Fibroblast of lung (primary cell): ENCODE measurements around the gene TRIP13. TPM values are rescaled to one million over a fixed set of nuclear protein-coding genes. Genes with fewer than 3 reads are reported as not detected.

Experiments used
- DNase-seq, 2 donors: peaks; one replicate each; pipeline versions ENCODE4 v3.0.0 to v3.0.0-alpha.2; 2010; ENCODE audit warnings: low read depth in 2 of 2
- H2AFZ ChIP-seq: 2 replicates; pipeline ENCODE4 v1.5.1; 2012; ENCODE audit warnings: low read length, control low read depth, inconsistent platforms
- H3K27ac ChIP-seq: 2 replicates; pipeline ENCODE4 v1.5.1; 2011; ENCODE audit warnings: low read length, control low read depth; ENCODE audit not compliant: insufficient read depth
- H3K27me3 ChIP-seq: 2 replicates; pipeline ENCODE4 v1.5.1; 2011; ENCODE audit warnings: mild to moderate bottlenecking, low read length; ENCODE audit not compliant: control insufficient read depth, insufficient read depth
- H3K36me3 ChIP-seq: 2 replicates; pipeline ENCODE4 v1.5.1; 2011; ENCODE audit warnings: low read length; ENCODE audit not compliant: control insufficient read depth, insufficient read depth
- H3K4me1 ChIP-seq: 2 replicates; pipeline ENCODE4 v1.5.1; 2011; ENCODE audit warnings: low read length; ENCODE audit not compliant: control insufficient read depth, insufficient read depth; ENCODE audit errors: extremely low read depth
- H3K4me2 ChIP-seq: 2 replicates; pipeline ENCODE4 v1.5.1; 2011; ENCODE audit warnings: low read length, control low read depth; ENCODE audit not compliant: insufficient read depth; ENCODE audit errors: extremely low read depth
- H3K4me3 ChIP-seq, 4 experiments: fragments of 200-600 bp in 1 of 4; sonication (generic) in 1 of 4; replicated peaks in 1 of 4; 2 replicates each; pipeline ENCODE4 v1.5.1; 2011 to 2016; ENCODE audit warnings: low read length in 4 of 4, low read depth in 3 of 4, mild to moderate bottlenecking in 3 of 4, control low read depth in 2 of 4, inconsistent platforms in 1 of 4, mixed read lengths in 1 of 4; ENCODE audit not compliant: insufficient read depth in 1 of 4; ENCODE audit errors: control extremely low read depth in 1 of 4
- H3K79me2 ChIP-seq: 2 replicates; pipeline ENCODE4 v1.5.1; 2012; ENCODE audit warnings: mild to moderate bottlenecking, low read length, inconsistent platforms; ENCODE audit not compliant: control insufficient read depth, insufficient read depth
- H3K9ac ChIP-seq: 2 replicates; pipeline ENCODE4 v1.5.1; 2011; ENCODE audit warnings: mild to moderate bottlenecking, low read length, control low read depth; ENCODE audit not compliant: insufficient read depth
- H3K9me3 ChIP-seq: 2 replicates; pipeline ENCODE4 v1.5.1; 2012; ENCODE audit warnings: low read depth, low read length; ENCODE audit not compliant: control insufficient read depth, insufficient read depth
- H4K20me1 ChIP-seq: 2 replicates; pipeline ENCODE4 v1.5.1; 2011; ENCODE audit warnings: low read length; ENCODE audit not compliant: control insufficient read depth, insufficient read depth; ENCODE audit errors: extremely low read depth
- EZH2 ChIP-seq: IDR thresholded peaks from 2 replicates; pipeline ENCODE4 v1.5.1; 2012; ENCODE audit warnings: low read length, control low read depth, mild to moderate bottlenecking; ENCODE audit errors: missing control alignments
- polyA plus RNA-seq, 2 donors: library from polyadenylated mRNA; depleted of rRNA in 1 of 2; stranded (reverse) in 1 of 2; unstranded in 1 of 2; fragments of >200 nt; gene quantifications; 2 replicates each; pipeline ENCODE4 v1.2.1, GENCODE V29; 2011 to 2012; ENCODE audit warnings: missing spikeins in 1 of 2
- total RNA-seq: library from RNA; depleted of rRNA; stranded (reverse); fragments of >200 nt; gene quantifications from 2 replicates; pipeline ENCODE4 v1.2.1, GENCODE V29; 2014
- TF ChIP-seq, protein P1 (sequence below), 2 donors: IDR thresholded peaks in 1 of 2; conservative IDR thresholded peaks in 1 of 2; 1 replicate in 1 of 2; 2 replicates in 1 of 2; pipeline ENCODE4 v1.5.1; 2011 to 2012; ENCODE audit warnings: low read length in 2 of 2, control low read depth in 1 of 2, inconsistent platforms in 1 of 2, low read depth in 1 of 2, mild to moderate bottlenecking in 1 of 2

The TRIP13 gene
- total and polyA plus RNA-seq, 2 donors (not counting 1 experiment from before 2014, with no cell fraction given) = 7.4 to 11.7 TPM

- no peak overlapping the region for H3K27ac ChIP-seq
- H2AFZ ChIP-seq = no peak overlapping the region
- TF ChIP-seq, protein P1, sequence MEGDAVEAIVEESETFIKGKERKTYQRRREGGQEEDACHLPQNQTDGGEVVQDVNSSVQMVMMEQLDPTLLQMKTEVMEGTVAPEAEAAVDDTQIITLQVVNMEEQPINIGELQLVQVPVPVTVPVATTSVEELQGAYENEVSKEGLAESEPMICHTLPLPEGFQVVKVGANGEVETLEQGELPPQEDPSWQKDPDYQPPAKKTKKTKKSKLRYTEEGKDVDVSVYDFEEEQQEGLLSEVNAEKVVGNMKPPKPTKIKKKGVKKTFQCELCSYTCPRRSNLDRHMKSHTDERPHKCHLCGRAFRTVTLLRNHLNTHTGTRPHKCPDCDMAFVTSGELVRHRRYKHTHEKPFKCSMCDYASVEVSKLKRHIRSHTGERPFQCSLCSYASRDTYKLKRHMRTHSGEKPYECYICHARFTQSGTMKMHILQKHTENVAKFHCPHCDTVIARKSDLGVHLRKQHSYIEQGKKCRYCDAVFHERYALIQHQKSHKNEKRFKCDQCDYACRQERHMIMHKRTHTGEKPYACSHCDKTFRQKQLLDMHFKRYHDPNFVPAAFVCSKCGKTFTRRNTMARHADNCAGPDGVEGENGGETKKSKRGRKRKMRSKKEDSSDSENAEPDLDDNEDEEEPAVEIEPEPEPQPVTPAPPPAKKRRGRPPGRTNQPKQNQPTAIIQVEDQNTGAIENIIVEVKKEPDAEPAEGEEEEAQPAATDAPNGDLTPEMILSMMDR (conservative IDR thresholded peaks at IDR 0.05 in 1 of 2, IDR thresholded peaks at IDR 0.05 in 1 of 2; ENCODE audit: low read depth in 1 of 2, low read length in 2 of 2) = no peak
- no peak for TF ChIP-seq EZH2
- H3K79me2 ChIP-seq = peaks cover 40% of the 10 kb centered on the region
- H3K9ac ChIP-seq = no peak overlapping the region
- H3K9me3 ChIP-seq = no peaks in the 10 kb centered on the region
- DNase-seq = no peak
- H3K4me2 ChIP-seq = no peak overlapping the region
- H3K27me3 ChIP-seq = no peaks in the 10 kb centered on the region
- H4K20me1 ChIP-seq = no peaks in the 10 kb centered on the region
- peaks cover 49% of the 10 kb centered on the region for H3K36me3 ChIP-seq
- H3K4me3 ChIP-seq = no peak overlapping the region
- no peaks in the 10 kb centered on the region for H3K4me1 ChIP-seq
Measured at GRCh38 chr5:880816-881550, 11.7 kb upstream of the TRIP13 start.

- H3K27ac ChIP-seq = no peak overlapping the region
- no peaks in the 10 kb centered on the region for H4K20me1 ChIP-seq
- no peak overlapping the region for H3K4me3 ChIP-seq
- H3K9me3 ChIP-seq = no peaks in the 10 kb centered on the region
- no peak overlapping the region for H3K4me2 ChIP-seq
- no peak overlapping the region for H3K9ac ChIP-seq
- TF ChIP-seq, protein P1 (conservative IDR thresholded peaks at IDR 0.05 in 1 of 2, IDR thresholded peaks at IDR 0.05 in 1 of 2; ENCODE audit: low read depth in 1 of 2, low read length in 2 of 2) = no peak
- no peak for TF ChIP-seq EZH2
- no peaks in the 10 kb centered on the region for H3K4me1 ChIP-seq
- H2AFZ ChIP-seq = no peak overlapping the region
- peaks cover 40% of the 10 kb centered on the region for H3K79me2 ChIP-seq
- no peak for DNase-seq
- H3K27me3 ChIP-seq = no peaks in the 10 kb centered on the region
- peaks cover 53% of the 10 kb centered on the region for H3K36me3 ChIP-seq
Measured at GRCh38 chr5:881551-881935, 11.1 kb upstream of the TRIP13 start.

DNA sequence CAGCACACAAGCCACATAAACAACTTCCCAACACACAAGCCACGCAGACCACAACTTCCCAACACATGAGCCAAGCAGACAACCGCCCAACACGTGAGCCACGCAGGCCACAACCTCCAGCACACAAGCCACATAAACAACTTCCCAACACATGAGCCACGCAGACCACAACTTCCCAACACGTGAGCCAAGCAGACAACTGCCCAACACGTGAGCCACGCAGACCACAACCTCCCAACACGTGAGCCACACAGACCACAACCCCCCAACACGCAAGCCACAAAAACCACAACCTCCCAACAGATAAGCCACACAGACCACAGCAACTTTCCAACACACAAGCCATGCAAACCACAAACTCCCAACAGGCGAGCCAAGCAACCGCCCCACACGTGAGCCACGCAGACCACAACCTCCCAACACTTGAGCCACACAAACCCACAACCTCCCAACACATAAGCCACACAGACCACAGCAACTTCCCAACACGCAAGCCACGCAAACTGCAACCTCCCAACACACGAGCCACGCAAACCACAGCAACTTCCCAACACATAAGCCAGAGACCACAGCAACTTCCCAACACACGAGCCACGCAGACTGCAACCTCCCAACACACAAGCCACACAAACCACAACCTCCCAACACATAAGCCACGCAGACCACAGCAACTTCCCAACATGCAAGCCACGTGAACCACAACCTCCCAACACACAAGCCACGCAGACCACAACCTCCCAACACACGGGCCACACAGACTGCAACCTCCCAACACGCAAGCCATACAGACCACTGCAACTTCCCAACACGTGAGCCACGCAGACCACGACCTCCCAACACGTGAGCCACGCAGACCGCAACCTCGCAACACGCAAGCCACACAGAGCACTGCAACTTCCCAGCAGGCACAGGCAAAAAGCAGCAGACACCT lies 10.2 kb upstream of the TRIP13 start:
- Histone ChIP-seq H3K27me3 (no peaks in the 10 kb centered on the region), H3K4me3 (no peak overlapping the region), H3K36me3 (peaks cover 55% of the 10 kb centered on the region), H2AFZ (no peak overlapping the region), H3K27ac (no peak overlapping the region), H3K9me3 (no peaks in the 10 kb centered on the region), H3K9ac (no peak overlapping the region), H3K4me2 (no peak overlapping the region), H3K4me1 (no peaks in the 10 kb centered on the region), H3K79me2 (peaks cover 40% of the 10 kb centered on the region), H4K20me1 (no peaks in the 10 kb centered on the region)
- TF ChIP-seq, protein P1 (conservative IDR thresholded peaks at IDR 0.05 in 1 of 2, IDR thresholded peaks at IDR 0.05 in 1 of 2; ENCODE audit: low read depth in 1 of 2, low read length in 2 of 2) = no peak
- TF ChIP-seq EZH2 = no peak
- DNase-seq = no peak
